ENCODE data around the gene DCAF8L2. TPM values are rescaled to one million over a fixed set of nuclear protein-coding genes. Genes with fewer than 3 reads are reported as not detected.
A peak's percentile ranks its signal among the peaks of the same experiment; 100 is the strongest.
"Not testable (repeated sequence)": the region's sequence is repeated elsewhere in the genome, so short reads cannot be mapped to it uniquely, and the experiment has no call there.

The DCAF8L2 gene
- 6.2 and 9.0 TPM in 2 replicates for total RNA-seq (2014; rRNA removed; shearing (Covaris generic))

GRCh38 chrX:27590044-27590443, at the start of gene DCAF8L2:
Gene DCAF8L2 (plus strand): TSS chrX:27590344. CDS start chrX:27746896, 156,552 bp downstream.
- no peak for DNase-seq (ENCODE audit: low spot score)

GRCh38 chrX:27541161-27541560, 49.0 kb upstream of the DCAF8L2 start:
- not testable (repeated sequence) for DNase-seq (ENCODE audit: low spot score)

- DNase-seq (ENCODE audit: low spot score): no peak
Observed at GRCh38 chrX:27548624-27549023, 41.5 kb upstream of the DCAF8L2 start.

- DNase-seq (ENCODE audit: low spot score): no peak
Observed at GRCh38 chrX:27549688-27550087, 40.5 kb upstream of the DCAF8L2 start.

- DNase-seq (ENCODE audit: low spot score): peak; percentile 42
Observed at GRCh38 chrX:27555514-27555913, 34.6 kb upstream of the DCAF8L2 start.

GRCh38 chrX:27565992-27566391, 24.2 kb upstream of the DCAF8L2 start:
- no peak for DNase-seq (ENCODE audit: low spot score)

- no peak for DNase-seq (ENCODE audit: low spot score)
Observed at GRCh38 chrX:27571164-27571563, 19.0 kb upstream of the DCAF8L2 start.

GRCh38 chrX:27575565-27575964, 14.6 kb upstream of the DCAF8L2 start:
- no peak for DNase-seq (ENCODE audit: low spot score)

GRCh38 chrX:27583976-27584375, 6.2 kb upstream of the DCAF8L2 start:
- no peak for DNase-seq (ENCODE audit: low spot score)

- no peak for DNase-seq (ENCODE audit: low spot score)
Observed at GRCh38 chrX:27591938-27592337, 1.8 kb downstream of the DCAF8L2 start.

GRCh38 chrX:27597508-27597907, 7.4 kb downstream of the DCAF8L2 start:
- DNase-seq (ENCODE audit: low spot score): no peak

GRCh38 chrX:27598312-27598711, 8.2 kb downstream of the DCAF8L2 start:
- DNase-seq (ENCODE audit: low spot score): no peak

- peak; percentile 38 for DNase-seq (ENCODE audit: low spot score)
Observed at GRCh38 chrX:27599928-27600327, 9.8 kb downstream of the DCAF8L2 start.

GRCh38 chrX:27600686-27601085, 10.5 kb downstream of the DCAF8L2 start:
- no peak for DNase-seq (ENCODE audit: low spot score)

- no peak for DNase-seq (ENCODE audit: low spot score)
Observed at GRCh38 chrX:27608671-27609070, 18.5 kb downstream of the DCAF8L2 start.

- DNase-seq (ENCODE audit: low spot score): no peak
Observed at GRCh38 chrX:27619459-27619858, 29.3 kb downstream of the DCAF8L2 start.

- peak; percentile 4 for DNase-seq (ENCODE audit: low spot score)
Observed at GRCh38 chrX:27619975-27620374, 29.8 kb downstream of the DCAF8L2 start.

- no peak for DNase-seq (ENCODE audit: low spot score)
Observed at GRCh38 chrX:27622883-27623282, 32.7 kb downstream of the DCAF8L2 start.

GRCh38 chrX:27626066-27626465, 35.9 kb downstream of the DCAF8L2 start:
- no peak for DNase-seq (ENCODE audit: low spot score)

GRCh38 chrX:27633328-27633727, 43.2 kb downstream of the DCAF8L2 start:
- DNase-seq (ENCODE audit: low spot score): no peak

GRCh38 chrX:27656581-27656980, 66.4 kb downstream of the DCAF8L2 start:
- DNase-seq (ENCODE audit: low spot score): no peak

GRCh38 chrX:27660878-27661277, 70.7 kb downstream of the DCAF8L2 start:
- peak; percentile 8 for DNase-seq (ENCODE audit: low spot score)

- DNase-seq (ENCODE audit: low spot score): no peak
Observed at GRCh38 chrX:27671234-27671633, 81.1 kb downstream of the DCAF8L2 start.

- DNase-seq (ENCODE audit: low spot score): no peak
Observed at GRCh38 chrX:27674491-27674890, 84.3 kb downstream of the DCAF8L2 start.

- DNase-seq (ENCODE audit: low spot score): no peak
Observed at GRCh38 chrX:27675493-27675892, 85.3 kb downstream of the DCAF8L2 start.
